WTC11 (cell line): ENCODE measurements around the gene FEN1. TPM values are rescaled to one million over a fixed set of nuclear protein-coding genes. Genes with fewer than 3 reads are reported as not detected.
A peak's percentile ranks its signal among the peaks of the same experiment; 100 is the strongest.

Source experiments
- CREB1 ChIP-seq: sonication (generic); formaldehyde crosslinking; IDR thresholded peaks from 2 replicates; pipeline ENCODE4 v1.8.0; 2023; ENCODE audit warnings: mild to moderate bottlenecking, missing genetic modification reagents
- ETV6 ChIP-seq: sonication (generic); formaldehyde crosslinking; IDR thresholded peaks from 2 replicates; pipeline ENCODE4 v1.8.1; 2022; ENCODE audit warnings: mild to moderate bottlenecking, missing genetic modification reagents
- JUN ChIP-seq: sonication (generic); formaldehyde crosslinking; IDR thresholded peaks from 2 replicates; pipeline ENCODE4 v1.8.0; 2023; ENCODE audit warnings: mild to moderate bottlenecking, missing genetic modification reagents
- TEAD4 ChIP-seq: sonication (generic); formaldehyde crosslinking; IDR thresholded peaks from 2 replicates; pipeline ENCODE4 v1.8.0; 2022; ENCODE audit warnings: mild to moderate bottlenecking, missing genetic modification reagents
- TP53 ChIP-seq: sonication (generic); formaldehyde crosslinking; IDR thresholded peaks from 2 replicates; pipeline ENCODE4 v1.8.1; 2023; ENCODE audit warnings: mild to moderate bottlenecking, missing genetic modification reagents
- ZBTB21 ChIP-seq: sonication (generic); formaldehyde crosslinking; IDR thresholded peaks from 2 replicates; pipeline ENCODE4 v1.8.1; 2023; ENCODE audit warnings: mild to moderate bottlenecking, missing genetic modification reagents, borderline replicate concordance
- ZNF263 ChIP-seq: sonication (generic); formaldehyde crosslinking; IDR thresholded peaks from 2 replicates; pipeline ENCODE4 v1.8.1; 2022; ENCODE audit warnings: low read depth, mild to moderate bottlenecking, moderate library complexity, missing genetic modification reagents
- ZNF317 ChIP-seq: sonication (generic); formaldehyde crosslinking; IDR thresholded peaks from 2 replicates; pipeline ENCODE4 v1.8.1; 2023; ENCODE audit warnings: low read depth, mild to moderate bottlenecking, moderate library complexity, missing genetic modification reagents, borderline replicate concordance
- ZNF671 ChIP-seq: fragments of 250-450 bp; sonication (Bioruptor Pico); IDR thresholded peaks from 2 replicates; pipeline ENCODE4 v1.8.0; 2021; ENCODE audit warnings: mild to moderate bottlenecking
- total RNA-seq: library from RNA; stranded (reverse); gene quantifications from 3 replicates; pipeline ENCODE4 v1.2.3, GENCODE V29; 2021
- TF ChIP-seq, protein P1 (sequence below): fragments of 200-600 bp; IDR thresholded peaks from 2 replicates; pipeline ENCODE4 v1.8.0; 2022; ENCODE audit warnings: antibody characterized with exemption
- TF ChIP-seq, protein P2 (sequence below): fragments of 250-450 bp; sonication (Bioruptor Pico); IDR thresholded peaks from 2 replicates; pipeline ENCODE4 v1.9.0; 2021; ENCODE audit warnings: mild to moderate bottlenecking
- TF ChIP-seq, protein P3 (sequence below): sonication (generic); formaldehyde crosslinking; IDR thresholded peaks from 2 replicates; pipeline ENCODE4 v1.8.1; 2023; ENCODE audit warnings: mild to moderate bottlenecking, missing genetic modification reagents, moderate library complexity
- TF ChIP-seq, protein P4 (sequence below): fragments of 250-450 bp; sonication (Bioruptor Pico); IDR thresholded peaks from 2 replicates; pipeline ENCODE4 v1.8.0; 2021; ENCODE audit warnings: mild to moderate bottlenecking
- TF ChIP-seq, protein P5 (sequence below): sonication (generic); formaldehyde crosslinking; IDR thresholded peaks from 2 replicates; pipeline ENCODE4 v1.8.0; 2023; ENCODE audit warnings: mild to moderate bottlenecking, missing genetic modification reagents
- TF ChIP-seq, protein P6 (sequence below): fragments of 250-450 bp; sonication (Bioruptor Pico); IDR thresholded peaks from 2 replicates; pipeline ENCODE4 v1.9.0; 2021; ENCODE audit warnings: mild to moderate bottlenecking, borderline replicate concordance
- TF ChIP-seq, protein P7 (sequence below): sonication (generic); formaldehyde crosslinking; IDR thresholded peaks from 2 replicates; pipeline ENCODE4 v1.8.0; 2022; ENCODE audit warnings: mild to moderate bottlenecking, missing genetic modification reagents
- TF ChIP-seq, protein P8 (sequence below): fragments of 250-450 bp; sonication (Bioruptor Pico); IDR thresholded peaks from 2 replicates; pipeline ENCODE4 v2.1.2; 2022; ENCODE audit warnings: mild to moderate bottlenecking, moderate library complexity

Gene FEN1
- total RNA-seq, 1 experiment from 2014 or later = 96.3 TPM

DNA sequence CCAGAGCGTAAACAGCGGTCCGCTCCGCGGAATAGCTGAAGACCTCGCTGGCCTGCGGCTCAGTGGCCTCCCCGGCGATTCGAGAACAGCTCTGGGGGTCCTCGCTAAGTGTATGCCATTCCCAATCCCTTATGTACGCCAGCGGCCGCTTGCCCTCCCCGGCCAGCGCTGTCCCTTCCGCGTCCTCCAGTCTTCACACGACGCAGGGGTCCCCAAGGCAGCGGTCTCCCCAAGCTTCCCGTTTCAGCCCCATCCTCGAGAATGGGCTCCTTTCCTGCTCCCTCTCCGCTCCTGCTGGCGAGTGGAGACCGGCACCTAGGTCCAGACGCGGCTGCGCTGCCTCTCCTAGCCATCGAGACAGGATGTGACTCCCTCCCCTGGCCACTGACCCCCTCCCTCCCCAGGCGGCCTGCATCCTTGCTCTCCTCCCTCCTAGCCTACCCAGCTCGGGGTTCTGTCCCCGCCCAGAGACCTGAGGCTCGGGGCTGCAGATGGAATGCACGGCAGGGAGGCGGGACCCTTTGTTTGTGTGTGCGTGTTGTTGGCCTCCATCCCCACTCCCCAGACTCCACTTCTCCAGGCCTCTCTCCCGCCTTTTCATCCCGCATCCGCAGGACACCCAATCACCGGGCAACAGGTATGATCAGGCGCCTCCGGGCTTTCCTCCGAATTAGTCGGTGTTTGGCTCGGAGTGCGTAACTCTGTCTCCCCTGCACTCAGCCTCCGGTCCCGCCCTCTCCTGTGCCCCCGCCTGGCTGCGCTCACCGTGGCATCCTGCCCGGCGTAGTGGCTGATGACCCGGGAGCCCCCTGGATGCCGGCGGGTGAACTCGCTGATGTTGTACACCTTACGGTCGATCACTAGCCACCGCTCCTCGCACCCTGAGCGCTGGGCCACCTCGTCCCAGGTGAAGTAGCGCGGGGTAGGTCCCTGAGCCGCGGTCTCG is 23.4 kb downstream of the FEN1 start (continued):
- TF ChIP-seq, protein P1, sequence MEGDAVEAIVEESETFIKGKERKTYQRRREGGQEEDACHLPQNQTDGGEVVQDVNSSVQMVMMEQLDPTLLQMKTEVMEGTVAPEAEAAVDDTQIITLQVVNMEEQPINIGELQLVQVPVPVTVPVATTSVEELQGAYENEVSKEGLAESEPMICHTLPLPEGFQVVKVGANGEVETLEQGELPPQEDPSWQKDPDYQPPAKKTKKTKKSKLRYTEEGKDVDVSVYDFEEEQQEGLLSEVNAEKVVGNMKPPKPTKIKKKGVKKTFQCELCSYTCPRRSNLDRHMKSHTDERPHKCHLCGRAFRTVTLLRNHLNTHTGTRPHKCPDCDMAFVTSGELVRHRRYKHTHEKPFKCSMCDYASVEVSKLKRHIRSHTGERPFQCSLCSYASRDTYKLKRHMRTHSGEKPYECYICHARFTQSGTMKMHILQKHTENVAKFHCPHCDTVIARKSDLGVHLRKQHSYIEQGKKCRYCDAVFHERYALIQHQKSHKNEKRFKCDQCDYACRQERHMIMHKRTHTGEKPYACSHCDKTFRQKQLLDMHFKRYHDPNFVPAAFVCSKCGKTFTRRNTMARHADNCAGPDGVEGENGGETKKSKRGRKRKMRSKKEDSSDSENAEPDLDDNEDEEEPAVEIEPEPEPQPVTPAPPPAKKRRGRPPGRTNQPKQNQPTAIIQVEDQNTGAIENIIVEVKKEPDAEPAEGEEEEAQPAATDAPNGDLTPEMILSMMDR = peak; percentile 1; the same call in 1 of the 2 replicates
- TF ChIP-seq, protein P2, sequence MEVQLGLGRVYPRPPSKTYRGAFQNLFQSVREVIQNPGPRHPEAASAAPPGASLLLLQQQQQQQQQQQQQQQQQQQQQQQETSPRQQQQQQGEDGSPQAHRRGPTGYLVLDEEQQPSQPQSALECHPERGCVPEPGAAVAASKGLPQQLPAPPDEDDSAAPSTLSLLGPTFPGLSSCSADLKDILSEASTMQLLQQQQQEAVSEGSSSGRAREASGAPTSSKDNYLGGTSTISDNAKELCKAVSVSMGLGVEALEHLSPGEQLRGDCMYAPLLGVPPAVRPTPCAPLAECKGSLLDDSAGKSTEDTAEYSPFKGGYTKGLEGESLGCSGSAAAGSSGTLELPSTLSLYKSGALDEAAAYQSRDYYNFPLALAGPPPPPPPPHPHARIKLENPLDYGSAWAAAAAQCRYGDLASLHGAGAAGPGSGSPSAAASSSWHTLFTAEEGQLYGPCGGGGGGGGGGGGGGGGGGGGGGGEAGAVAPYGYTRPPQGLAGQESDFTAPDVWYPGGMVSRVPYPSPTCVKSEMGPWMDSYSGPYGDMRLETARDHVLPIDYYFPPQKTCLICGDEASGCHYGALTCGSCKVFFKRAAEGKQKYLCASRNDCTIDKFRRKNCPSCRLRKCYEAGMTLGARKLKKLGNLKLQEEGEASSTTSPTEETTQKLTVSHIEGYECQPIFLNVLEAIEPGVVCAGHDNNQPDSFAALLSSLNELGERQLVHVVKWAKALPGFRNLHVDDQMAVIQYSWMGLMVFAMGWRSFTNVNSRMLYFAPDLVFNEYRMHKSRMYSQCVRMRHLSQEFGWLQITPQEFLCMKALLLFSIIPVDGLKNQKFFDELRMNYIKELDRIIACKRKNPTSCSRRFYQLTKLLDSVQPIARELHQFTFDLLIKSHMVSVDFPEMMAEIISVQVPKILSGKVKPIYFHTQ (CRISPR knock-in tag) = no peak
- TF ChIP-seq TP53 = no peak
- TF ChIP-seq, protein P3, sequence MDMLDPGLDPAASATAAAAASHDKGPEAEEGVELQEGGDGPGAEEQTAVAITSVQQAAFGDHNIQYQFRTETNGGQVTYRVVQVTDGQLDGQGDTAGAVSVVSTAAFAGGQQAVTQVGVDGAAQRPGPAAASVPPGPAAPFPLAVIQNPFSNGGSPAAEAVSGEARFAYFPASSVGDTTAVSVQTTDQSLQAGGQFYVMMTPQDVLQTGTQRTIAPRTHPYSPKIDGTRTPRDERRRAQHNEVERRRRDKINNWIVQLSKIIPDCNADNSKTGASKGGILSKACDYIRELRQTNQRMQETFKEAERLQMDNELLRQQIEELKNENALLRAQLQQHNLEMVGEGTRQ (CRISPR knock-in tag) = peak; percentile 20; the same call in 1 of the 2 replicates
- 0 out of 2 replicates have a peak, but pooled peaks have one; percentile 28 for TF ChIP-seq CREB1 (CRISPR knock-in tag)
- TF ChIP-seq, protein P4, sequence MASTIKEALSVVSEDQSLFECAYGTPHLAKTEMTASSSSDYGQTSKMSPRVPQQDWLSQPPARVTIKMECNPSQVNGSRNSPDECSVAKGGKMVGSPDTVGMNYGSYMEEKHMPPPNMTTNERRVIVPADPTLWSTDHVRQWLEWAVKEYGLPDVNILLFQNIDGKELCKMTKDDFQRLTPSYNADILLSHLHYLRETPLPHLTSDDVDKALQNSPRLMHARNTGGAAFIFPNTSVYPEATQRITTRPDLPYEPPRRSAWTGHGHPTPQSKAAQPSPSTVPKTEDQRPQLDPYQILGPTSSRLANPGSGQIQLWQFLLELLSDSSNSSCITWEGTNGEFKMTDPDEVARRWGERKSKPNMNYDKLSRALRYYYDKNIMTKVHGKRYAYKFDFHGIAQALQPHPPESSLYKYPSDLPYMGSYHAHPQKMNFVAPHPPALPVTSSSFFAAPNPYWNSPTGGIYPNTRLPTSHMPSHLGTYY (CRISPR knock-in tag) = no peak
- TF ChIP-seq JUN (CRISPR knock-in tag) = peak; percentile 27; the same call in 1 of the 2 replicates
- 0 out of 2 replicates have a peak, but pooled peaks have one; percentile 36 for TF ChIP-seq ETV6 (CRISPR knock-in tag)
- TF ChIP-seq, protein P5, sequence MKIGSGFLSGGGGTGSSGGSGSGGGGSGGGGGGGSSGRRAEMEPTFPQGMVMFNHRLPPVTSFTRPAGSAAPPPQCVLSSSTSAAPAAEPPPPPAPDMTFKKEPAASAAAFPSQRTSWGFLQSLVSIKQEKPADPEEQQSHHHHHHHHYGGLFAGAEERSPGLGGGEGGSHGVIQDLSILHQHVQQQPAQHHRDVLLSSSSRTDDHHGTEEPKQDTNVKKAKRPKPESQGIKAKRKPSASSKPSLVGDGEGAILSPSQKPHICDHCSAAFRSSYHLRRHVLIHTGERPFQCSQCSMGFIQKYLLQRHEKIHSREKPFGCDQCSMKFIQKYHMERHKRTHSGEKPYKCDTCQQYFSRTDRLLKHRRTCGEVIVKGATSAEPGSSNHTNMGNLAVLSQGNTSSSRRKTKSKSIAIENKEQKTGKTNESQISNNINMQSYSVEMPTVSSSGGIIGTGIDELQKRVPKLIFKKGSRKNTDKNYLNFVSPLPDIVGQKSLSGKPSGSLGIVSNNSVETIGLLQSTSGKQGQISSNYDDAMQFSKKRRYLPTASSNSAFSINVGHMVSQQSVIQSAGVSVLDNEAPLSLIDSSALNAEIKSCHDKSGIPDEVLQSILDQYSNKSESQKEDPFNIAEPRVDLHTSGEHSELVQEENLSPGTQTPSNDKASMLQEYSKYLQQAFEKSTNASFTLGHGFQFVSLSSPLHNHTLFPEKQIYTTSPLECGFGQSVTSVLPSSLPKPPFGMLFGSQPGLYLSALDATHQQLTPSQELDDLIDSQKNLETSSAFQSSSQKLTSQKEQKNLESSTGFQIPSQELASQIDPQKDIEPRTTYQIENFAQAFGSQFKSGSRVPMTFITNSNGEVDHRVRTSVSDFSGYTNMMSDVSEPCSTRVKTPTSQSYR (CRISPR knock-in tag) = 0 out of 2 replicates have a peak, but pooled peaks have one; percentile 45
- no peak for TF ChIP-seq ZNF671 (CRISPR knock-in tag)
- TF ChIP-seq ZNF317 (CRISPR knock-in tag) = 0 out of 2 replicates have a peak, but pooled peaks have one; percentile 1
- TF ChIP-seq, protein P6, sequence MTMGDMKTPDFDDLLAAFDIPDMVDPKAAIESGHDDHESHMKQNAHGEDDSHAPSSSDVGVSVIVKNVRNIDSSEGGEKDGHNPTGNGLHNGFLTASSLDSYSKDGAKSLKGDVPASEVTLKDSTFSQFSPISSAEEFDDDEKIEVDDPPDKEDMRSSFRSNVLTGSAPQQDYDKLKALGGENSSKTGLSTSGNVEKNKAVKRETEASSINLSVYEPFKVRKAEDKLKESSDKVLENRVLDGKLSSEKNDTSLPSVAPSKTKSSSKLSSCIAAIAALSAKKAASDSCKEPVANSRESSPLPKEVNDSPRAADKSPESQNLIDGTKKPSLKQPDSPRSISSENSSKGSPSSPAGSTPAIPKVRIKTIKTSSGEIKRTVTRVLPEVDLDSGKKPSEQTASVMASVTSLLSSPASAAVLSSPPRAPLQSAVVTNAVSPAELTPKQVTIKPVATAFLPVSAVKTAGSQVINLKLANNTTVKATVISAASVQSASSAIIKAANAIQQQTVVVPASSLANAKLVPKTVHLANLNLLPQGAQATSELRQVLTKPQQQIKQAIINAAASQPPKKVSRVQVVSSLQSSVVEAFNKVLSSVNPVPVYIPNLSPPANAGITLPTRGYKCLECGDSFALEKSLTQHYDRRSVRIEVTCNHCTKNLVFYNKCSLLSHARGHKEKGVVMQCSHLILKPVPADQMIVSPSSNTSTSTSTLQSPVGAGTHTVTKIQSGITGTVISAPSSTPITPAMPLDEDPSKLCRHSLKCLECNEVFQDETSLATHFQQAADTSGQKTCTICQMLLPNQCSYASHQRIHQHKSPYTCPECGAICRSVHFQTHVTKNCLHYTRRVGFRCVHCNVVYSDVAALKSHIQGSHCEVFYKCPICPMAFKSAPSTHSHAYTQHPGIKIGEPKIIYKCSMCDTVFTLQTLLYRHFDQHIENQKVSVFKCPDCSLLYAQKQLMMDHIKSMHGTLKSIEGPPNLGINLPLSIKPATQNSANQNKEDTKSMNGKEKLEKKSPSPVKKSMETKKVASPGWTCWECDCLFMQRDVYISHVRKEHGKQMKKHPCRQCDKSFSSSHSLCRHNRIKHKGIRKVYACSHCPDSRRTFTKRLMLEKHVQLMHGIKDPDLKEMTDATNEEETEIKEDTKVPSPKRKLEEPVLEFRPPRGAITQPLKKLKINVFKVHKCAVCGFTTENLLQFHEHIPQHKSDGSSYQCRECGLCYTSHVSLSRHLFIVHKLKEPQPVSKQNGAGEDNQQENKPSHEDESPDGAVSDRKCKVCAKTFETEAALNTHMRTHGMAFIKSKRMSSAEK (CRISPR knock-in tag) = no peak
- TF ChIP-seq, protein P7, sequence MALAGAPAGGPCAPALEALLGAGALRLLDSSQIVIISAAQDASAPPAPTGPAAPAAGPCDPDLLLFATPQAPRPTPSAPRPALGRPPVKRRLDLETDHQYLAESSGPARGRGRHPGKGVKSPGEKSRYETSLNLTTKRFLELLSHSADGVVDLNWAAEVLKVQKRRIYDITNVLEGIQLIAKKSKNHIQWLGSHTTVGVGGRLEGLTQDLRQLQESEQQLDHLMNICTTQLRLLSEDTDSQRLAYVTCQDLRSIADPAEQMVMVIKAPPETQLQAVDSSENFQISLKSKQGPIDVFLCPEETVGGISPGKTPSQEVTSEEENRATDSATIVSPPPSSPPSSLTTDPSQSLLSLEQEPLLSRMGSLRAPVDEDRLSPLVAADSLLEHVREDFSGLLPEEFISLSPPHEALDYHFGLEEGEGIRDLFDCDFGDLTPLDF = peak; percentile 60; the same call in 1 of the 2 replicates
- TF ChIP-seq ZBTB21 (CRISPR knock-in tag) = no peak
- TF ChIP-seq ZNF263 (CRISPR knock-in tag) = no peak
- TF ChIP-seq, protein P8, sequence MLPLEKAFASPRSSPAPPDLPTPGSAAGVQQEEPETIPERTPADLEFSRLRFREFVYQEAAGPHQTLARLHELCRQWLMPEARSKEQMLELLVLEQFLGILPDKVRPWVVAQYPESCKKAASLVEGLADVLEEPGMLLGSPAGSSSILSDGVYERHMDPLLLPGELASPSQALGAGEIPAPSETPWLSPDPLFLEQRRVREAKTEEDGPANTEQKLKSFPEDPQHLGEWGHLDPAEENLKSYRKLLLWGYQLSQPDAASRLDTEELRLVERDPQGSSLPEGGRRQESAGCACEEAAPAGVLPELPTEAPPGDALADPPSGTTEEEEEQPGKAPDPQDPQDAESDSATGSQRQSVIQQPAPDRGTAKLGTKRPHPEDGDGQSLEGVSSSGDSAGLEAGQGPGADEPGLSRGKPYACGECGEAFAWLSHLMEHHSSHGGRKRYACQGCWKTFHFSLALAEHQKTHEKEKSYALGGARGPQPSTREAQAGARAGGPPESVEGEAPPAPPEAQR (CRISPR knock-in tag) = no peak
- TF ChIP-seq TEAD4 (CRISPR knock-in tag) = 0 out of 2 replicates have a peak, but pooled peaks have one; percentile 38
